RWPE2 (cell line): ENCODE results near the gene ERBB2.

Experiments
- ATAC-seq: fragments of 200-7000 bp; cut with Tn5 transposase; 3 replicates; pipeline ENCODE4 v1.9.1; 2021; ENCODE audit warnings: low read depth
- DNase-seq: peaks from one replicate; pipeline ENCODE4 v3.0.0-alpha.2; 2020; ENCODE audit warnings: low spot score
- H3K27ac ChIP-seq: fragments of 450-650 bp; 2 replicates; pipeline ENCODE4 v1.5.1; 2017; ENCODE audit warnings: mild to moderate bottlenecking; ENCODE audit not compliant: poor library complexity, severe bottlenecking
- H3K27me3 ChIP-seq: fragments of 250-450 bp; sonication (Bioruptor Pico); 2 replicates; pipeline ENCODE4 v1.5.1; 2021; ENCODE audit warnings: mild to moderate bottlenecking, moderate library complexity; ENCODE audit not compliant: insufficient read depth, poor library complexity, severe bottlenecking
- H3K36me3 ChIP-seq: fragments of 250-450 bp; sonication (Bioruptor Pico); 2 replicates; pipeline ENCODE4 v1.5.1; 2020; ENCODE audit warnings: low read depth, mild to moderate bottlenecking, moderate library complexity
- H3K4me1 ChIP-seq: fragments of 250-450 bp; sonication (Bioruptor Pico); 2 replicates; pipeline ENCODE4 v1.5.1; 2021; ENCODE audit warnings: mild to moderate bottlenecking, moderate library complexity; ENCODE audit not compliant: insufficient read depth, poor library complexity, severe bottlenecking
- H3K4me3 ChIP-seq: fragments of 250-450 bp; sonication (Bioruptor Pico); 2 replicates; pipeline ENCODE4 v1.5.1; 2021; ENCODE audit warnings: mild to moderate bottlenecking, moderate library complexity; ENCODE audit not compliant: severe bottlenecking
- H3K9me3 ChIP-seq: fragments of 250-450 bp; sonication (Bioruptor Pico); 2 replicates; pipeline ENCODE4 v1.5.1; 2021; ENCODE audit warnings: mild to moderate bottlenecking, moderate library complexity; ENCODE audit not compliant: severe bottlenecking
- CTCF ChIP-seq: fragments of 450-650 bp; IDR thresholded peaks from one replicate; pipeline ENCODE4 v1.5.1; 2017; ENCODE audit warnings: mild to moderate bottlenecking, moderate library complexity; ENCODE audit not compliant: poor library complexity, severe bottlenecking

The ERBB2 gene

GRCh38 chr17:39687546-39688474, 12.1 kb upstream of the ERBB2 start, which contains the start of gene PGAP3:
Gene PGAP3, minus strand, starts transcription at chr17:39688057. Its CDS starts 43 bp downstream, at chr17:39688014.
- Histone ChIP-seq H3K36me3 (no peaks in the 10 kb centered on the region), H3K27me3 (no peaks in the 10 kb centered on the region), H3K27ac (peak within 1 kb of the TSS; percentile 80), H3K4me3 (peak within 1 kb of the TSS; percentile 81), H3K4me1 (peaks cover 5% of the 10 kb centered on the region), H3K9me3 (no peaks in the 10 kb centered on the region)
- ATAC-seq (peak; percentile 96), DNase-seq (peak; percentile 92)
- TF ChIP-seq CTCF: peak; percentile 8

GRCh38 chr17:39688475-39688835, 11.4 kb upstream of the ERBB2 start:
- 0 out of 3 replicates have a peak, but pooled peaks have one; percentile 8 for ATAC-seq

GRCh38 chr17:39688945-39689344, 10.9 kb upstream of the ERBB2 start:
- Histone ChIP-seq H3K4me1 (peaks cover 5% of the 10 kb centered on the region), H3K36me3 (no peaks in the 10 kb centered on the region), H3K9me3 (no peaks in the 10 kb centered on the region), H3K27ac (peak overlapping the region; percentile 80), H3K4me3 (peak overlapping the region; percentile 81), H3K27me3 (no peaks in the 10 kb centered on the region)
- TF ChIP-seq CTCF: no peak
- no peak for DNase-seq
- ATAC-seq: no peak

More at GRCh38 chr17:39688475-39688835, 11.4 kb upstream of the ERBB2 start:
- Histone ChIP-seq H3K27me3 (no peaks in the 10 kb centered on the region), H3K9me3 (no peaks in the 10 kb centered on the region), H3K27ac (peak overlapping the region; percentile 80), H3K36me3 (no peaks in the 10 kb centered on the region), H3K4me3 (peak overlapping the region; percentile 81), H3K4me1 (peaks cover 5% of the 10 kb centered on the region)
- TF ChIP-seq CTCF: no peak
- DNase-seq: no peak

- no peak for ATAC-seq
- H3K27ac ChIP-seq: no peak overlapping the region
- no peak for DNase-seq
Measured at GRCh38 chr17:39694593-39694992, 5.3 kb upstream of the ERBB2 start.

More at GRCh38 chr17:39694593-39694992, 5.3 kb upstream of the ERBB2 start:
- Histone ChIP-seq H3K9me3 (no peaks in the 10 kb centered on the region), H3K36me3 (no peaks in the 10 kb centered on the region), H3K27me3 (no peaks in the 10 kb centered on the region), H3K4me1 (peaks cover 5% of the 10 kb centered on the region), H3K4me3 (no peak overlapping the region)
- TF ChIP-seq CTCF: no peak
